SK-N-MC (cell line): ENCODE data around the gene KBTBD4.

Experiments
- EZH2 ChIP-seq: fragments of 200-600 bp; sonication (generic); IDR thresholded peaks from one replicate; pipeline ENCODE4 v1.6.1; 2017; ENCODE audit warnings: antibody characterized with exemption
- FOXP2 ChIP-seq: optimal IDR thresholded peaks from 2 replicates; pipeline ENCODE3; 2011; ENCODE audit warnings: mild to moderate bottlenecking, moderate library complexity; ENCODE audit not compliant: insufficient read depth; ENCODE audit errors: extremely low read length, control extremely low read depth
- POLR2AphosphoS5 ChIP-seq: IDR thresholded peaks from 2 replicates; pipeline ENCODE4 v1.6.1; 2012; ENCODE audit warnings: mild to moderate bottlenecking, low read depth, low read length, borderline replicate concordance

DNA sequence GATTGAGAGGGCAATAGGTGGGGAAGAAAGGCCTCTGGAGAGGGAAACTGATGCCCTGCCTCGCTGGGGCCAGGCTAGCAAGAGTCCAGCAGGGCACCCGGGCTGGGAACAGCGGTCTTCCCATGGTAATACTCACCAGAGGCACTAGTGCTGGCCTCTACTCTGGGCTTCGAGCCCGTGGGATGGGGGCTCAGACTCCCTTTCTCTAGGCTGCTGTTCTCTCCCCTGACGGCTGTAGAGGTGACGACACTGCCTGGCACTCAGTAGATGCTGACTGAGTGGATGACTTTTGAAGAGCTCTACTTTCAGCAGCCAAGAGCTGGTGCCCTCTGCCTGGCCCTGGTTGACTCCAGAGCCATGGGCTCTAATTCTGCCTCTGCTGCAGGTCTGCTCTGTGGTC lies 16.3 kb upstream of the KBTBD4 start:
- no peak for TF ChIP-seq POLR2AphosphoS5
- TF ChIP-seq EZH2, result no peak
- no peak for TF ChIP-seq FOXP2
